Retinal pigment epithelial cell (primary cell): ENCODE measurements around the gene ANOS1.
A peak's percentile ranks its signal among the peaks of the same experiment; 100 is the strongest.

Experiments used
- DNase-seq: peaks from one replicate; pipeline ENCODE4 v3.0.0-alpha.2; 2010; ENCODE audit warnings: low read depth
- H3K4me3 ChIP-seq: 2 replicates; pipeline ENCODE4 v1.5.1; 2011; ENCODE audit warnings: mild to moderate bottlenecking, low read length, control low read depth, moderate library complexity
- TF ChIP-seq, protein P1 (sequence below): conservative IDR thresholded peaks from 2 replicates; pipeline ENCODE4 v1.5.1; 2011; ENCODE audit warnings: low read depth, low read length, control low read depth, inconsistent platforms

Gene ANOS1

DNA sequence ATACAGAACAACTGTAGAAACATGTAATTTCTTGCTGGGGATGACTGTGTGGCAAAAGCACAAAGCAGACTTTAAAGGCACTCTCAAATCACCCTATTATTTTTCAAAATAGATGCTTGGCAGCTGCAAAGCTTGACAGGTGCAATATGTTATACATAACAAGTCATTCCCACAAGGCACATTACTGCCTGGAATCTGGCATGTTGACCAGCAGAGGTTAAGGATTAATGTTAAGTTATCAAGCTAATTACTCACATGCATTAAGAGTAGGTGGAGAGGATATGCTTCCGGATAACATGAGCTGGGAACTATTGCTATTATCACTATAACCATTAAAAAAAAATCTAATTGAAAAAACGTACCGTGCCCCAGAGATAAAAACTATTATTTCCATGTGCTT is 17.8 kb downstream of the ANOS1 start:
- TF ChIP-seq, protein P1, sequence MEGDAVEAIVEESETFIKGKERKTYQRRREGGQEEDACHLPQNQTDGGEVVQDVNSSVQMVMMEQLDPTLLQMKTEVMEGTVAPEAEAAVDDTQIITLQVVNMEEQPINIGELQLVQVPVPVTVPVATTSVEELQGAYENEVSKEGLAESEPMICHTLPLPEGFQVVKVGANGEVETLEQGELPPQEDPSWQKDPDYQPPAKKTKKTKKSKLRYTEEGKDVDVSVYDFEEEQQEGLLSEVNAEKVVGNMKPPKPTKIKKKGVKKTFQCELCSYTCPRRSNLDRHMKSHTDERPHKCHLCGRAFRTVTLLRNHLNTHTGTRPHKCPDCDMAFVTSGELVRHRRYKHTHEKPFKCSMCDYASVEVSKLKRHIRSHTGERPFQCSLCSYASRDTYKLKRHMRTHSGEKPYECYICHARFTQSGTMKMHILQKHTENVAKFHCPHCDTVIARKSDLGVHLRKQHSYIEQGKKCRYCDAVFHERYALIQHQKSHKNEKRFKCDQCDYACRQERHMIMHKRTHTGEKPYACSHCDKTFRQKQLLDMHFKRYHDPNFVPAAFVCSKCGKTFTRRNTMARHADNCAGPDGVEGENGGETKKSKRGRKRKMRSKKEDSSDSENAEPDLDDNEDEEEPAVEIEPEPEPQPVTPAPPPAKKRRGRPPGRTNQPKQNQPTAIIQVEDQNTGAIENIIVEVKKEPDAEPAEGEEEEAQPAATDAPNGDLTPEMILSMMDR = no peak
- no peak overlapping the region for H3K4me3 ChIP-seq
- DNase-seq = peak; percentile 22

- TF ChIP-seq, protein P1 = no peak
- H3K4me3 ChIP-seq = no peak overlapping the region
- no peak for DNase-seq
These were observed 20.5 kb downstream of the ANOS1 start for GRCh38 chrX:8711401-8711800.

DNA sequence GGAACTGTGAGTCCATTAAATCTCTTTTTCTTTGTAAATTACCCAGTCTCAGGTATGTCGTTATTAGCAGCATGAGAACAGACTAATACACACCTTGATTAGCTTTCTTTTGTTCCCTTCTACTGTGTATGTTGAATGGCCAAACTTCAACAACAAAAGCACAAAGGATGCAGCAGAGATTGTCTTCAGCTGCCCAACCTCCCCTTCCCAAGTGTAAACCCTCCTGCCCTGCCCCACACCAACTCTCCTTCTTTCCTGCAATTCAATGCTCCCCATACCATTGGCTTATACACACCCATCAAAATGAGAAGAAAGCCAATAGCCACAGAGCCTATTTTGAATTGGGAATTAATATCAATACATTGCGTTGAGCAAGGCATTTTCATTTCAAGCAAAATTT is 27.8 kb downstream of the ANOS1 start:
- DNase-seq = no peak
- no peak overlapping the region for H3K4me3 ChIP-seq
- TF ChIP-seq, protein P1 = no peak

DNA sequence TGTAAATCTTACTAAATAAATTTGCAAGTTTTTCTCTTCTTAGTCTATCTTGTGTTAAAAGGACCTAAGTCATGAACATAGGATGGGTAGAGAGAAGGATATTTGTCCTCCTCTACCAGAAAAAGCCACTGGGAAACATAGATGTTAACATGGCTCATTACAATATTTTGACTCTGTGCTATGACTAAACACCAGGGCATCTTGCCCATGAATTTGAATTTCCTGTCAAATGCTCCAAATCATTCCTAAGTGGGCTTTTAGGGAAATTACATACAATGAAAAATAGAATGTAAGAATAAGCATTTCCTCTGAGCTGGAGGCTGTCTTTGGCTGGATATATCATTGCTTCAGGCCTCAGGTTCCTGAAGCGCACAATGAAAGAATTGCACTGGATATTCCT is 39.1 kb downstream of the ANOS1 start:
- H3K4me3 ChIP-seq = no peak overlapping the region
- no peak for DNase-seq
- TF ChIP-seq, protein P1 = no peak

DNA sequence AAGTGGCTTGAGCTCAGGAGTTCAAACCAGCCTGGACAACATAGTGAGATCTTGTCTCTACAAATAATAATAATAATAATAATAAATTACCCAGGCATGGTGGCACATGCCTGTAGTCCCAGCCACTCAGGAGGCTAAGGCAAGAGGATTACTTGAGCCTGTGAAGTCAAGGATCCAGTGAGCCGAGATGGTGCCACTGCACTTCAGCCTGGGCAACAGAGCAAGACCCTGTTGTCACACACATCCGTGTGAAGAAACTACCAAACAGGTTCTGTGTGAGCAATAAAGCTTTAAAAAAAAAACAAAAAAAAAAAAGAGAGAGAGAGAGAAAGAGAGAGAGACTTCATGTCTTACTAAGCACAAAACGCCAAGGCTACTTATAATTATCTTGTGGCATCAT is 42.5 kb downstream of the ANOS1 start:
- no peak for DNase-seq
- TF ChIP-seq, protein P1 = no peak
- H3K4me3 ChIP-seq = no peak overlapping the region

DNA sequence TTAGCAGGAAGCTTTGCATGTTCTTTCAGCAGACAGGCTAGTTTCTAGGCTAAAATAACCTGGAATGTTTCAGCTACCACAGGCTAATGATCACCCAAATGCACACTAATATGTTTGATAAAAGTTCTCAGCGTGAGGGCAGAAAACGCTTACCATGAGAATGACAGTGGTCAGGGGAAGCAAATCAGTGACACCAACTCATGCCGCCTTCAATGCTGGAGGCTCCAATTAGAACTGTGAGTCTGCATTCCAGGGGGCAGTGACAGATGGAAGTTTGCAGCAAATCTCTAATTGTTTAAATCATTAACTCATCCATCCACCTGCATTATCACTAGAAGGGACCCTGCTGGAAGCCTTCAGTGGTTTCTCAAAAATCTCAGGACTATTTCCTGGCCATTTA is 43.2 kb downstream of the ANOS1 start:
- no peak for DNase-seq
- H3K4me3 ChIP-seq = no peak overlapping the region
- TF ChIP-seq, protein P1 = no peak

GRCh38 chrX:8684201-8684965 is 47.6 kb downstream of the ANOS1 start:
- TF ChIP-seq, protein P1 = no peak
- DNase-seq = peak; percentile 13
- H3K4me3 ChIP-seq = peak overlapping the region; percentile 7
